DOHH2 (cell line): ENCODE data around the gene B4GALT5.

ENCODE experiments used
- CTCF ChIP-seq: fragments of 200-600 bp; sonication (generic); IDR thresholded peaks from one replicate; pipeline ENCODE4 v1.5.1; 2014; ENCODE audit warnings: antibody characterized with exemption, mild to moderate bottlenecking, low read depth, low read length; ENCODE audit not compliant: poor library complexity, severe bottlenecking
- EZH2phosphoT487 ChIP-seq: fragments of 200-600 bp; sonication (generic); IDR thresholded peaks from 2 replicates; pipeline ENCODE4 v1.6.1; 2017; ENCODE audit warnings: borderline replicate concordance, mild to moderate bottlenecking, antibody characterized with exemption, low read length, moderate library complexity, mixed read lengths

- no peak for TF ChIP-seq CTCF
- no peak for TF ChIP-seq EZH2phosphoT487
Measured at GRCh38 chr20:49634116-49634515, 79.6 kb downstream of the B4GALT5 start.
